ENCODE results near the gene OTOA. TPM values are rescaled to one million over a fixed set of nuclear protein-coding genes. Genes with fewer than 3 reads are reported as not detected.
"Not testable (repeated sequence)": the region's sequence is repeated elsewhere in the genome, so short reads cannot be mapped to it uniquely, and the experiment has no call there.

The OTOA gene
- total RNA-seq, 1 donor from 2014 or later: not detected

- Histone ChIP-seq H3K27me3 (no peaks in the 10 kb centered on the region), H3K4me1 (no peaks in the 10 kb centered on the region), H3K9me3 (no peaks in the 10 kb centered on the region), H3K4me3 (no peak overlapping the region), H3K27ac (no peak overlapping the region), H3K36me3 (no peaks in the 10 kb centered on the region)
- TF ChIP-seq CTCF (IDR thresholded peaks at IDR 0.05) (no peak), POLR2AphosphoS5 (IDR thresholded peaks at IDR 0.05; ENCODE audit: insufficient read depth in 1 of 2, low read depth in 1 of 2) (no peak), POLR2A (IDR thresholded peaks at IDR 0.05) (no peak)
- intact Hi-C loops (cut with DNase I): no loop called here
- DNase-seq (ENCODE audit: extremely low spot score in 2 of 2): no peak
These were observed 50.0 kb downstream of the OTOA start for GRCh38 chr16:21713549-21714368.

- H3K36me3 ChIP-seq; H3K9me3 ChIP-seq; H3K27me3 ChIP-seq; H3K4me1 ChIP-seq; H3K4me3 ChIP-seq; H3K27ac ChIP-seq; DNase-seq (ENCODE audit: extremely low spot score in 2 of 2); intact Hi-C loops (cut with DNase I): not testable (repeated sequence)
These were observed 50.5 kb downstream of the OTOA start for GRCh38 chr16:21714369-21714618.

- H3K4me3 ChIP-seq: no peak overlapping the region
- H3K9me3 ChIP-seq: no peaks in the 10 kb centered on the region
- H3K27ac ChIP-seq: no peak overlapping the region
- TF ChIP-seq POLR2A (IDR thresholded peaks at IDR 0.05) (no peak), CTCF (IDR thresholded peaks at IDR 0.05) (no peak), POLR2AphosphoS5 (IDR thresholded peaks at IDR 0.05; ENCODE audit: insufficient read depth in 1 of 2, low read depth in 1 of 2) (no peak)
- DNase-seq (ENCODE audit: extremely low spot score in 2 of 2): no peak
- no peaks in the 10 kb centered on the region for H3K4me1 ChIP-seq
- intact Hi-C loops (cut with DNase I): no loop called here
- H3K36me3 ChIP-seq: no peaks in the 10 kb centered on the region
- H3K27me3 ChIP-seq: no peaks in the 10 kb centered on the region
These were observed 53.8 kb downstream of the OTOA start for GRCh38 chr16:21717608-21718007.

GRCh38 chr16:21719283-21719682 is 55.5 kb downstream of the OTOA start:
- Histone ChIP-seq H3K36me3 (no peaks in the 10 kb centered on the region), H3K27ac (no peak overlapping the region), H3K4me3 (no peak overlapping the region), H3K9me3 (no peaks in the 10 kb centered on the region), H3K27me3 (no peaks in the 10 kb centered on the region), H3K4me1 (no peaks in the 10 kb centered on the region)
- intact Hi-C loops (cut with DNase I): no loop called here
- no peak for DNase-seq (ENCODE audit: extremely low spot score in 2 of 2)
- TF ChIP-seq POLR2AphosphoS5 (IDR thresholded peaks at IDR 0.05; ENCODE audit: insufficient read depth in 1 of 2, low read depth in 1 of 2) (no peak), CTCF (IDR thresholded peaks at IDR 0.05) (no peak), POLR2A (IDR thresholded peaks at IDR 0.05) (no peak)

GRCh38 chr16:21720533-21720932 is 56.8 kb downstream of the OTOA start:
- no peak overlapping the region for H3K27ac ChIP-seq
- H3K4me1 ChIP-seq: no peaks in the 10 kb centered on the region
- DNase-seq (ENCODE audit: extremely low spot score in 2 of 2): no peak
- intact Hi-C loops (cut with DNase I): no loop called here
- H3K36me3 ChIP-seq: no peaks in the 10 kb centered on the region
- no peaks in the 10 kb centered on the region for H3K27me3 ChIP-seq
- no peaks in the 10 kb centered on the region for H3K9me3 ChIP-seq
- no peak overlapping the region for H3K4me3 ChIP-seq
- TF ChIP-seq CTCF (IDR thresholded peaks at IDR 0.05) (no peak), POLR2AphosphoS5 (IDR thresholded peaks at IDR 0.05; ENCODE audit: insufficient read depth in 1 of 2, low read depth in 1 of 2) (no peak)

Measured in vagina (tissue), 2 donors.